Lower leg skin (tissue), 4 donors: ENCODE measurements around the gene SRP54. TPM values are rescaled to one million over a fixed set of nuclear protein-coding genes. Genes with fewer than 3 reads are reported as not detected.

Experiments used
- DNase-seq, 2 donors: peaks; one replicate each; pipeline ENCODE4 v3.0.0-alpha.2; 2019; ENCODE audit warnings: low spot score in 2 of 2
- H3K4me3 ChIP-seq: fragments of 200-600 bp; sonication (generic); 2 replicates; pipeline ENCODE4 v1.5.1; 2017; ENCODE audit warnings: mild to moderate bottlenecking, low read depth; ENCODE audit not compliant: poor library complexity, severe bottlenecking
- POLR2A ChIP-seq, 2 donors: fragments of 450-650 bp; IDR thresholded peaks; one replicate each; pipeline ENCODE4 v1.6.1; 2016 to 2017; ENCODE audit warnings: antibody characterized with exemption in 2 of 2, mild to moderate bottlenecking in 1 of 2, moderate library complexity in 1 of 2
- WGBS, 2 donors: methylation state at CpG; one replicate each; pipeline ENCODE4 v1.1.5; 2018; 5-methylcytosine and 5-hydroxymethylcytosine counted together
- intact Hi-C: fragments of 100-400 bp; cut with DNase I; formaldehyde crosslinking; loops from one replicate; pipeline ENCODE4 v1.15.0; 2023; ENCODE audit warnings: low total_unique reads
- total RNA-seq, 4 donors: library from RNA; depleted of rRNA; stranded (reverse); fragments of >200 nt; gene quantifications; one replicate each; pipeline ENCODE4 v1.1.0, GENCODE V29; 2016
- TF ChIP-seq, protein P1 (sequence below), 3 donors: fragments of 450-650 bp; IDR thresholded peaks; one replicate each; pipeline ENCODE4 v1.5.1; 2016; ENCODE audit warnings: antibody characterized with exemption in 3 of 3, mild to moderate bottlenecking in 3 of 3, moderate library complexity in 2 of 3

Gene SRP54
- total RNA-seq, 4 donors from 2014 or later = 36.1 to 51.8 (median 38.6) TPM

DNA sequence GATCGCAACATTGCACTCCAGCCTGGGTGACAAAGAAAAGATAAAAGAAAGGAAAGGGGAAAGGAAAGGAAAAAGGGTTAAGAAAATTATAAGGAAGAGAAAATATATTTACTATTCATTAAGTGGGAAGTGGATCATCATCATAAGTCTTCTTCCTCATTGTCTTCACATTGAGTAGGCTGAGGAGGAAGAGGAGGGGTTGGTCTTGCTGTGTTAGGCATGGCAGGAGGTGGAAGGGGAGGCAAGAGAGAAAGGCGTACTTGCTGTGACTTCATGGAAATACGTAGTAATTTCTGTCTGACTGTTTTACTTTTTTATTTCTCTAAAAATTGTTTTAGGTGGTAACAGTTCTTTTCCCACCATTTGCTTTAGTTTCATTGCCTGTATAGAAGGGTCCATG, 89.4 kb downstream of the SRP54 start:
- TF ChIP-seq, protein P1, sequence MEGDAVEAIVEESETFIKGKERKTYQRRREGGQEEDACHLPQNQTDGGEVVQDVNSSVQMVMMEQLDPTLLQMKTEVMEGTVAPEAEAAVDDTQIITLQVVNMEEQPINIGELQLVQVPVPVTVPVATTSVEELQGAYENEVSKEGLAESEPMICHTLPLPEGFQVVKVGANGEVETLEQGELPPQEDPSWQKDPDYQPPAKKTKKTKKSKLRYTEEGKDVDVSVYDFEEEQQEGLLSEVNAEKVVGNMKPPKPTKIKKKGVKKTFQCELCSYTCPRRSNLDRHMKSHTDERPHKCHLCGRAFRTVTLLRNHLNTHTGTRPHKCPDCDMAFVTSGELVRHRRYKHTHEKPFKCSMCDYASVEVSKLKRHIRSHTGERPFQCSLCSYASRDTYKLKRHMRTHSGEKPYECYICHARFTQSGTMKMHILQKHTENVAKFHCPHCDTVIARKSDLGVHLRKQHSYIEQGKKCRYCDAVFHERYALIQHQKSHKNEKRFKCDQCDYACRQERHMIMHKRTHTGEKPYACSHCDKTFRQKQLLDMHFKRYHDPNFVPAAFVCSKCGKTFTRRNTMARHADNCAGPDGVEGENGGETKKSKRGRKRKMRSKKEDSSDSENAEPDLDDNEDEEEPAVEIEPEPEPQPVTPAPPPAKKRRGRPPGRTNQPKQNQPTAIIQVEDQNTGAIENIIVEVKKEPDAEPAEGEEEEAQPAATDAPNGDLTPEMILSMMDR (IDR thresholded peaks at IDR 0.05) = no peak
- no peak for TF ChIP-seq POLR2A (IDR thresholded peaks at IDR 0.05)
- no peak overlapping the region for H3K4me3 ChIP-seq
- DNase-seq = no peak
- 92 to 97% methylated on average over 3 of the region's 3 CpGs for WGBS, 2 donors
- intact Hi-C loops = no loop called here

- whole genome bisulfite sequencing, 2 donors = 95 to 96% methylated on average over 1 of the region's 1 CpG
- TF ChIP-seq POLR2A (IDR thresholded peaks at IDR 0.05) = no peak
- TF ChIP-seq, protein P1 (IDR thresholded peaks at IDR 0.05) = no peak
- DNase-seq = no peak
- intact Hi-C loops = no loop called here
- no peak overlapping the region for H3K4me3 ChIP-seq
These were observed 90.7 kb downstream of the SRP54 start for GRCh38 chr14:35073486-35073885.

DNA sequence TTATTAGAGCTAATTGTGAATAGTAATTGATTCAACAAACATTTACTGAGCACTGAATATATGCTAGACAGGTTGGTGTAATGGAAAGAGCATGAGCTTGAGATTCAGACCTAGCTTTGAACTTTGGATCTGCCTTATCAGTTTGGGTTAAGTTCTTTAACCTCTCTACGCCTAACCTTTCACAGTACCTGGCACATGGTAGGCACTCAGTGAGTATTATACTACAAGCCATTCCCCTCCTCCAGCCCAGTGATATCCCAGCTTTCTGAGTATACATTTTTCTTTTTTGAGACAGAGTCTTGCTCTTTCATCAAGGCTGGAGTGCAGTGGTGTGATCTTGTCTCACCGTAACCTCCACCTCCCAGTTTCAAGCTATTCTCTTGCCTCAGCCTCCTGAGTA, 95.3 kb downstream of the SRP54 start:
- no peak for DNase-seq
- H3K4me3 ChIP-seq = no peak overlapping the region
- intact Hi-C loops = no loop called here
- TF ChIP-seq POLR2A (IDR thresholded peaks at IDR 0.05) = no peak
- TF ChIP-seq, protein P1 (IDR thresholded peaks at IDR 0.05) = no peak
- 95 to 98% methylated on average over 2 of the region's 2 CpGs for WGBS, 2 donors

Other genes with a start within 250 kb of the SRP54 start
- gene BAZ1A, start 107.6 kb upstream of the SRP54 start, total RNA-seq = 10 to 100 TPM; 27.7 to 47.9 (median 42.1) TPM
- 10 to 100 TPM; 38.8 to 51.5 (median 47.7) TPM for gene FAM177A1, start 63.3 kb downstream of the SRP54 start, total RNA-seq
- 10 to 100 TPM in 1 of 4 donors, 1 to 10 TPM in 3; 4.3 to 20.8 (median 6.8) TPM for gene PPP2R3C, start 139.0 kb downstream of the SRP54 start, total RNA-seq
- 10 to 100 TPM; 24.1 to 29.6 (median 25.3) TPM for gene PRORP, start 139.6 kb downstream of the SRP54 start, total RNA-seq